Fibroblast of mammary gland (primary cell): ENCODE results near the gene ENTPD2.

Experiments
- DNase-seq: peaks from one replicate; pipeline ENCODE4 v3.0.0-alpha.2; 2010; ENCODE audit warnings: low read depth
- H3K4me3 ChIP-seq: 2 replicates; pipeline ENCODE4 v1.5.1; 2011; ENCODE audit warnings: low read depth, mild to moderate bottlenecking, low read length, moderate library complexity; ENCODE audit not compliant: control insufficient read depth
- CTCF ChIP-seq: conservative IDR thresholded peaks from 2 replicates; pipeline ENCODE4 v1.5.1; 2011; ENCODE audit warnings: low read depth, low read length, inconsistent platforms; ENCODE audit not compliant: control insufficient read depth, insufficient read depth

The ENTPD2 gene

GRCh38 chr9:137011907-137012675 lies 41.8 kb downstream of the ENTPD2 start:
- DNase-seq, result no peak
- no peak for TF ChIP-seq CTCF
- no peak overlapping the region for H3K4me3 ChIP-seq

DNA sequence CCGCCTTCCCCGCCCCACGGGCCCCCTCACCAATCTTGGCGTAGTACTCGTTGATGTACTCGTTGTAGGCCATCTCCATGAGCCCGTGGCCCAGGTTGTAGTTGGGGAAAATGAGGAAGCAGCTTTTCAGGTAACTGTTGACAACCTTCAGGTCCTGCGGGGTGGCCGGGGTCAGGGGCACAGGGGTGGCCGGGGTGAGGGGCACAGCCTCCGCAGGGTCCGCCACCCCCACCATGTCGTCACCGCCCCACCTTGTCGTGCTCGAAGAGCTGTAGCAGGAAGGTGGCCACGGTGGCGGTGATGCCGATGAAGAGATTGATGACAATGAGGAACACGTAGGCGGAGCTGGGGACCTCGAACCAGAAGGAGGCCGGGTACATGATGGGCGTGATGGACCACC lies 42.7 kb downstream of the ENTPD2 start:
- no peak for TF ChIP-seq CTCF
- no peak overlapping the region for H3K4me3 ChIP-seq
- no peak for DNase-seq

GRCh38 chr9:137009938-137010732 lies 43.7 kb downstream of the ENTPD2 start:
- TF ChIP-seq CTCF, result no peak
- DNase-seq, result no peak
- H3K4me3 ChIP-seq, result no peak overlapping the region

GRCh38 chr9:137009217-137009616 lies 44.6 kb downstream of the ENTPD2 start:
- TF ChIP-seq CTCF, result no peak

DNA sequence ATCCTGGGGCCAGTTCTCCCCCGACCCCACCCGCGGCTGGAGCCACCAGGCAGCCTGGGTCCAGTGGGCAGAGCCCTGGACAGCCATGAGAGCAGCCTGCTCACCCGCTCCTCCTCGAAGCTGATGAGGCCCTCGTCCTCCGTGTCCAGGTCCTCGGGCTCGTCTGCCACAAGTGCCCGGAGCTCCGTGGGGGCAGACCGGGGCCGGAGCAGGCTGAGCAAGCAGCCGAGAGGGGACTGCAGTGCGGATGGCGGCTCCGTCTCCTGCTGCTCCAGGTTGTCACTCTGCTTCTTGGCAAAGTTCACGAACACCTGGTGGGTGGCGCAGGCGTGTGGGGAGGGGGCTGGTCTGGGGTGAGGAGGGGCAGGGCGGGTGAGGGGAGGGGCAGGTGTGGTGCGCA lies 45.5 kb downstream of the ENTPD2 start:
- no peak for DNase-seq
- no peak for TF ChIP-seq CTCF
- H3K4me3 ChIP-seq, result no peak overlapping the region

More at GRCh38 chr9:137009217-137009616, 44.6 kb downstream of the ENTPD2 start:
- H3K4me3 ChIP-seq, result no peak overlapping the region
- DNase-seq, result no peak

- H3K4me3 ChIP-seq, result no peak overlapping the region
- TF ChIP-seq CTCF, result no peak
- no peak for DNase-seq
Observed at GRCh38 chr9:137007816-137008270, 46.0 kb downstream of the ENTPD2 start.
